OCI-LY1 (cell line): ENCODE results near the gene LRRC34.

Source experiments
- CTCF ChIP-seq: fragments of 200-600 bp; sonication (generic), shearing (Covaris generic); IDR thresholded peaks from 2 replicates; pipeline ENCODE4 v1.5.1; 2017; ENCODE audit warnings: mild to moderate bottlenecking, antibody characterized with exemption, low read length, moderate library complexity, mixed read lengths
- EZH2 ChIP-seq: fragments of 200-600 bp; sonication (generic), shearing (Covaris generic); IDR thresholded peaks from 2 replicates; pipeline ENCODE4 v1.8.0; 2017; ENCODE audit warnings: borderline replicate concordance, mixed run types, mild to moderate bottlenecking, antibody characterized with exemption, low read length, moderate library complexity, mixed read lengths

- TF ChIP-seq EZH2 (no peak), CTCF (no peak)
Measured at GRCh38 chr3:169754711-169755110, 58.0 kb downstream of the LRRC34 start.
